Esophagus muscularis mucosa (tissue), 4 donors: ENCODE results near the gene ACO2.

ENCODE experiments used
- EP300 ChIP-seq: sonication (generic); formaldehyde crosslinking; IDR thresholded peaks from one replicate; pipeline ENCODE4 v1.6.1; 2017; ENCODE audit warnings: antibody characterized with exemption
- POLR2A ChIP-seq: fragments of 450-650 bp; IDR thresholded peaks from one replicate; pipeline ENCODE4 v1.6.1; 2017; ENCODE audit warnings: antibody characterized with exemption, moderate library complexity, mild to moderate bottlenecking, low read depth
- POLR2AphosphoS5 ChIP-seq, 2 donors: sonication (generic); formaldehyde crosslinking; IDR thresholded peaks; one replicate each; pipeline ENCODE4 v1.6.1; 2017; ENCODE audit warnings: antibody characterized with exemption in 2 of 2
- TF ChIP-seq, protein P1 (sequence below), 3 experiments: fragments of 200-600 bp in 2 of 3; fragments of 450-650 bp in 1 of 3; sonication (generic) in 2 of 3; IDR thresholded peaks; one replicate each; pipeline ENCODE4 v1.5.1; 2017 to 2019; ENCODE audit warnings: antibody characterized with exemption in 3 of 3, mild to moderate bottlenecking in 2 of 3, moderate library complexity in 1 of 3

DNA sequence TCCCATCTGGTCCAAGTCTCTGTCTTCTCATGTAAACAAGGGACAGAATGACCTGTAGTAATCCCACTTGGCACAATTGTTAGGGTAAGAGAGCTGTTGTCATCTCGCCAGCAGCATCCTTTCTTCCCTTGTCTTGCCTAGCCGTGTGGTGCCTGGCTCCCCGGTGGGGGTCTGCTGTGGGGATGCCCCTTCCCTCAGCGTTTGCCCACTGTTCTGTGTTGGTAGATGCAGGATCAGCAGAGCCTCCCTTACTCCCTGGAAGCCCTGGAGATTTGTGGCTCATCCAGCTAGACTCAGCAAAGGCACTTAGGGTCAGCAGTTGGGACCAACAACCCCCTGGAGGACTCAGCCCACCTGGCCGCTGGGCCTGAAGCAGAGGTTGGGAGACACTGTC lies 13.0 kb downstream of the ACO2 start:
- TF ChIP-seq, protein P1, sequence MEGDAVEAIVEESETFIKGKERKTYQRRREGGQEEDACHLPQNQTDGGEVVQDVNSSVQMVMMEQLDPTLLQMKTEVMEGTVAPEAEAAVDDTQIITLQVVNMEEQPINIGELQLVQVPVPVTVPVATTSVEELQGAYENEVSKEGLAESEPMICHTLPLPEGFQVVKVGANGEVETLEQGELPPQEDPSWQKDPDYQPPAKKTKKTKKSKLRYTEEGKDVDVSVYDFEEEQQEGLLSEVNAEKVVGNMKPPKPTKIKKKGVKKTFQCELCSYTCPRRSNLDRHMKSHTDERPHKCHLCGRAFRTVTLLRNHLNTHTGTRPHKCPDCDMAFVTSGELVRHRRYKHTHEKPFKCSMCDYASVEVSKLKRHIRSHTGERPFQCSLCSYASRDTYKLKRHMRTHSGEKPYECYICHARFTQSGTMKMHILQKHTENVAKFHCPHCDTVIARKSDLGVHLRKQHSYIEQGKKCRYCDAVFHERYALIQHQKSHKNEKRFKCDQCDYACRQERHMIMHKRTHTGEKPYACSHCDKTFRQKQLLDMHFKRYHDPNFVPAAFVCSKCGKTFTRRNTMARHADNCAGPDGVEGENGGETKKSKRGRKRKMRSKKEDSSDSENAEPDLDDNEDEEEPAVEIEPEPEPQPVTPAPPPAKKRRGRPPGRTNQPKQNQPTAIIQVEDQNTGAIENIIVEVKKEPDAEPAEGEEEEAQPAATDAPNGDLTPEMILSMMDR (IDR thresholded peaks at IDR 0.05) = no peak
- TF ChIP-seq EP300 = no peak
- no peak for TF ChIP-seq POLR2A
- no peak for TF ChIP-seq POLR2AphosphoS5 (IDR thresholded peaks at IDR 0.05)
